NCI-H226 (cell line): ENCODE measurements around the gene DEFB113.
A peak's percentile ranks its signal among the peaks of the same experiment; 100 is the strongest.

Experiments used
- DNase-seq: peaks from one replicate; pipeline ENCODE4 v3.0.0-alpha.2; 2015

The DEFB113 gene

GRCh38 chr6:49934770-49935169, 34.7 kb downstream of the DEFB113 start:
- no peak for DNase-seq

GRCh38 chr6:49933526-49933925, 35.9 kb downstream of the DEFB113 start:
- DNase-seq, result no peak

- peak; percentile 28 for DNase-seq
These were observed 40.1 kb downstream of the DEFB113 start for GRCh38 chr6:49929340-49929739.

- DNase-seq, result no peak
These were observed 45.6 kb downstream of the DEFB113 start for GRCh38 chr6:49923826-49924225.

- no peak for DNase-seq
These were observed 49.3 kb downstream of the DEFB113 start for GRCh38 chr6:49919935-49920644.

GRCh38 chr6:49919261-49919660, 50.2 kb downstream of the DEFB113 start:
- no peak for DNase-seq

- DNase-seq, result no peak
These were observed 50.6 kb downstream of the DEFB113 start for GRCh38 chr6:49918787-49919186.
